ENCODE measurements around the gene AMZ2. TPM values are rescaled to one million over a fixed set of nuclear protein-coding genes. Genes with fewer than 3 reads are reported as not detected.
A peak's percentile ranks its signal among the peaks of the same experiment; 100 is the strongest.

AMZ2 gene
- total RNA-seq, 1 experiment from 2014 or later: 88.3 TPM

- Histone ChIP-seq H3K9me3 (ENCODE audit: insufficient read depth, low read depth) (no peaks in the 10 kb centered on the region), H3K9me2 (ENCODE audit: insufficient read depth) (no peaks in the 10 kb centered on the region), H3K4me1 (replicated peaks; ENCODE audit: insufficient read depth) (peaks cover 20% of the 10 kb centered on the region), H3K27me3 (ENCODE audit: insufficient read depth, low read depth) (no peaks in the 10 kb centered on the region), H2AFZ (no peak overlapping the region), H4K20me1 (ENCODE audit: insufficient read depth) (no peaks in the 10 kb centered on the region), H3K79me2 (ENCODE audit: low read depth) (peaks cover 3% of the 10 kb centered on the region; the same call in 1 of the 2 replicates), H3K36me3 (ENCODE audit: low read depth) (no peaks in the 10 kb centered on the region), H3K4me2 (no peak overlapping the region), H3K4me3 (no peak overlapping the region), H3F3A (ENCODE audit: insufficient read depth, low read depth) (peaks cover 18% of the 10 kb centered on the region), H3K27ac (no peak overlapping the region)
- no peak for TF ChIP-seq EZH2 (IDR thresholded peaks at IDR 0.05; ENCODE audit: low read depth)
- TF ChIP-seq CTCF (conservative IDR thresholded peaks at IDR 0.05): no peak
- ChIA-PET POLR2A (ENCODE audit: unreplicated experiment) (no interaction called here), CTCF (no interaction called here)
- intact Hi-C loops (cut with micrococcal nuclease; ENCODE audit: unreplicated experiment): no loop called here
- BruUV-seq (replicated peaks): no TSS peak
- DNase-seq: no peak
These were observed 41.0 kb downstream of the AMZ2 start for GRCh38 chr17:68288804-68289203.

DNA sequence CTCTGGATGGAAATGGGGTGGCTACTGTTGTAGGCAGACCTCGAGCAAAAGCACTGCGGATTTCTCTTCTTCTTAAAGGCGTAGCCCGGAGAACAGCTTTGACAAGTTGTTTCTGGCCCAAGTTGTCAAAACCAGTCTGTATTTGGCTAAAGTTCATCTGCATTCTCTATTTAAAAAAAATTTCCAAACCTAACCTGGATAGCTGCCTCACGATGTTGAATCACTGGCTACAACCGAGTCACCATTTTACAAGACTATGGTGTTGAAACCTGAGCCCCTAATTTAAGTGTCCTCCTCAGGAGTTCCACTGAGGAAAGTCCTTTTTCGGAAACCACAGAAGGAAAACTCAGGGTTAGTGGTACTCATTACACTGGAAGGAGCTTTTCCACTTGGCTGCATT lies 41.6 kb downstream of the AMZ2 start:
- Histone ChIP-seq H3K27ac (no peak overlapping the region), H3K79me2 (ENCODE audit: low read depth) (peaks cover 3% of the 10 kb centered on the region; the same call in 1 of the 2 replicates)
- POLR2A ChIA-PET (ENCODE audit: unreplicated experiment): no interaction called here

DNA sequence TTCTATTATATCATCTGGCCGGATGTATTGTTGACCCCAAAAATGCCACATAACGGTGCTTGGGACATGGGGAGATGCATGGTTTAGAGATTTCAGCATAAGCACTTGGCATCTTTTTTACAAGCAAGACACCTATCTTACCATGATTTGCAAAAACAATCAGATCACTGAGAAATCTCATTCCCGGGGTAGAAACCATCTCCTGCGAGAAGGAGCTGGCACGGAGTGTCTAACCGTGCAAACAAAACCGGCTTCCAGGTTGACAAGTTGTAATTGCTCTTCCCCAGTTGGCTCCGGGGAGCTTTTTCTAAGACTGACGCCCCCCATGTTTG lies 42.1 kb downstream of the AMZ2 start:
- Histone ChIP-seq H3K4me2 (peak overlapping the region; percentile 81), H3K27me3 (ENCODE audit: insufficient read depth, low read depth) (no peaks in the 10 kb centered on the region), H3K9me3 (ENCODE audit: insufficient read depth, low read depth) (no peaks in the 10 kb centered on the region), H3K79me2 (ENCODE audit: low read depth) (peaks cover 3% of the 10 kb centered on the region; the same call in 1 of the 2 replicates), H3K27ac (no peak overlapping the region), H2AFZ (no peak overlapping the region), H3K4me3 (peak overlapping the region; percentile 76; the same call in 1 of the 2 replicates), H3K4me1 (replicated peaks; ENCODE audit: insufficient read depth) (peaks cover 20% of the 10 kb centered on the region), H3K36me3 (ENCODE audit: low read depth) (no peaks in the 10 kb centered on the region), H4K20me1 (ENCODE audit: insufficient read depth) (no peaks in the 10 kb centered on the region), H3F3A (ENCODE audit: insufficient read depth, low read depth) (peaks cover 18% of the 10 kb centered on the region), H3K9me2 (ENCODE audit: insufficient read depth) (no peaks in the 10 kb centered on the region)
- intact Hi-C loops (cut with micrococcal nuclease; ENCODE audit: unreplicated experiment): loop anchor here (5.0 to 10.0 kb wide), 2 partner anchors 65 to 87 kb away; no protein-coding TSS in a partner anchor
- CTCF ChIA-PET: interaction anchor here (0.6 kb wide), 1 partner anchor 21 kb away, joined by 6 read pairs; no protein-coding TSS in a partner anchor
- no TSS peak for BruUV-seq (replicated peaks)
- POLR2A ChIA-PET (ENCODE audit: unreplicated experiment): no interaction called here
- DNase-seq: no peak
- no peak for TF ChIP-seq CTCF (conservative IDR thresholded peaks at IDR 0.05)
- TF ChIP-seq EZH2 (IDR thresholded peaks at IDR 0.05; ENCODE audit: low read depth): no peak

More for the DNA sequence above, 41.6 kb downstream of the AMZ2 start:
- Histone ChIP-seq H3K9me2 (ENCODE audit: insufficient read depth) (no peaks in the 10 kb centered on the region), H3K4me3 (no peak overlapping the region), H3K4me1 (replicated peaks; ENCODE audit: insufficient read depth) (peaks cover 20% of the 10 kb centered on the region), H3K9me3 (ENCODE audit: insufficient read depth, low read depth) (no peaks in the 10 kb centered on the region), H3F3A (ENCODE audit: insufficient read depth, low read depth) (peaks cover 18% of the 10 kb centered on the region), H3K27me3 (ENCODE audit: insufficient read depth, low read depth) (no peaks in the 10 kb centered on the region), H3K4me2 (peak overlapping the region; percentile 81), H3K36me3 (ENCODE audit: low read depth) (no peaks in the 10 kb centered on the region), H4K20me1 (ENCODE audit: insufficient read depth) (no peaks in the 10 kb centered on the region), H2AFZ (no peak overlapping the region)
- TF ChIP-seq EZH2 (IDR thresholded peaks at IDR 0.05; ENCODE audit: low read depth) (no peak), CTCF (conservative IDR thresholded peaks at IDR 0.05) (no peak)
- CTCF ChIA-PET: interaction anchor here (0.6 kb wide), 1 partner anchor 21 kb away, joined by 6 read pairs; no protein-coding TSS in a partner anchor
- intact Hi-C loops (cut with micrococcal nuclease; ENCODE audit: unreplicated experiment): no loop called here
- no peak for DNase-seq
- BruUV-seq (replicated peaks): no TSS peak
